GM19238 (cell line): ENCODE measurements around the gene CFAP65.
A peak's percentile ranks its signal among the peaks of the same experiment; 100 is the strongest.

Experiments used
- DNase-seq: peaks from one replicate; pipeline ENCODE4 v3.0.0; 2011; ENCODE audit warnings: low spot score; ENCODE audit not compliant: insufficient read length

CFAP65 gene

GRCh38 chr2:219041252-219041651, at the start of gene CFAP65:
TSS of gene CFAP65 (minus strand) at chr2:219041516. CDS start at chr2:219039048, 2,468 bp downstream.
- no peak for DNase-seq

- DNase-seq: no peak
Observed at GRCh38 chr2:219090436-219091299, 49.4 kb upstream of the CFAP65 start.

- DNase-seq: no peak
Observed at GRCh38 chr2:219089330-219089729, 48.0 kb upstream of the CFAP65 start.

GRCh38 chr2:219087848-219088247, 46.5 kb upstream of the CFAP65 start:
- DNase-seq: no peak

GRCh38 chr2:219087361-219087760, 46.0 kb upstream of the CFAP65 start:
- no peak for DNase-seq

- DNase-seq: no peak
Observed at GRCh38 chr2:219086196-219086595, 44.9 kb upstream of the CFAP65 start.

- no peak for DNase-seq
Observed at GRCh38 chr2:219084791-219085190, 43.5 kb upstream of the CFAP65 start.

- DNase-seq: no peak
Observed at GRCh38 chr2:219082332-219082958, 41.1 kb upstream of the CFAP65 start.

- no peak for DNase-seq
Observed at GRCh38 chr2:219081701-219082331, 40.5 kb upstream of the CFAP65 start.

- no peak for DNase-seq
Observed at GRCh38 chr2:219081096-219081495, 39.8 kb upstream of the CFAP65 start.

- no peak for DNase-seq
Observed at GRCh38 chr2:219079417-219079816, 38.1 kb upstream of the CFAP65 start.

- DNase-seq: no peak
Observed at GRCh38 chr2:219078951-219079350, 37.6 kb upstream of the CFAP65 start.

- DNase-seq: no peak
Observed at GRCh38 chr2:219078126-219078525, 36.8 kb upstream of the CFAP65 start.

- no peak for DNase-seq
Observed at GRCh38 chr2:219076253-219076652, 34.9 kb upstream of the CFAP65 start.

- DNase-seq: peak; percentile 39
Observed at GRCh38 chr2:219073413-219074129, 32.3 kb upstream of the CFAP65 start.

- no peak for DNase-seq
Observed at GRCh38 chr2:219072741-219073250, 31.5 kb upstream of the CFAP65 start.

GRCh38 chr2:219071131-219071816, 30.0 kb upstream of the CFAP65 start:
- no peak for DNase-seq

- no peak for DNase-seq
Observed at GRCh38 chr2:219065484-219065883, 24.2 kb upstream of the CFAP65 start.

- DNase-seq: no peak
Observed at GRCh38 chr2:219062081-219062480, 20.8 kb upstream of the CFAP65 start.

GRCh38 chr2:219060821-219061791, 19.8 kb upstream of the CFAP65 start, which contains the start of gene IHH:
TSS of gene IHH (minus strand) at chr2:219060921. CDS start at chr2:219060467, 454 bp downstream.
- DNase-seq: no peak
